K562 (cell line): ENCODE data around the gene SERINC3. TPM values are rescaled to one million over a fixed set of nuclear protein-coding genes. Genes with fewer than 3 reads are reported as not detected.
A peak's percentile ranks its signal among the peaks of the same experiment; 100 is the strongest.

Experiments
- ATAC-seq: fragments of 200-7000 bp; cut with Tn5 transposase; 3 replicates; pipeline ENCODE4 v1.9.1; 2020; ENCODE audit warnings: moderate library complexity
- BruUV-seq: library from RNA; stranded (reverse); fragments of 400-500 nt; replicated peaks from 2 replicates; lab custom pipeline; 2021; lab: Mats Ljungman, UMichigan
- CTCF ChIA-PET: fragments of 300-600 bp; formaldehyde crosslinking; extraction: SDS; loops from one replicate; lab custom pipeline; 2021; ENCODE audit warnings: low intra/inter-chr PET ratio; lab: Yijun Ruan, JAX
- POLR2A ChIA-PET: fragments of 300-600, 350-650 bp; sonication (Branson Sonifier 250); formaldehyde crosslinking; extraction: SDS; loops from one replicate; lab custom pipeline; 2021; ENCODE audit warnings: antibody characterized with exemption, inconsistent platforms; lab: Yijun Ruan, JAX
- DNase-seq, 4 experiments: peaks; one replicate each; pipeline versions ENCODE4 v3.0.0 to v3.0.0-alpha.2; 2011 to 2018; ENCODE audit warnings: low spot score in 3 of 4, mixed read lengths in 3 of 4; ENCODE audit errors: extremely low read depth in 1 of 4
- FAIRE-seq: peaks from 2 replicates; lab custom pipeline; 2011; peaks lifted over from hg19 to GRCh38; lab: Jason Lieb, UNC
- H2AFZ ChIP-seq: 2 replicates; pipeline ENCODE4 v1.6.0; 2011; ENCODE audit warnings: low read depth, low read length, control low read depth, inconsistent platforms
- H3K27ac ChIP-seq: fragments of 200-600 bp; 3 replicates; pipeline ENCODE4 v1.8.0; 2011; ENCODE audit warnings: low read depth, mild to moderate bottlenecking, control low read depth, inconsistent platforms, low read length, moderate library complexity, mixed read lengths; ENCODE audit errors: extremely low read depth
- H3K27me3 ChIP-seq, 2 experiments: fragments of 300-600 bp in 1 of 2; 2 replicates in 1 of 2; 3 replicates in 1 of 2; pipeline versions ENCODE4 v1.6.0 to v1.8.0; 2011; ENCODE audit warnings: inconsistent platforms in 2 of 2, low read length in 2 of 2, mild to moderate bottlenecking in 1 of 2, mixed read lengths in 1 of 2, moderate library complexity in 1 of 2; ENCODE audit not compliant: control insufficient read depth in 2 of 2, insufficient read depth in 2 of 2
- H3K36me3 ChIP-seq: fragments of 300-600 bp; 3 replicates; pipeline ENCODE4 v1.8.0; 2011; ENCODE audit warnings: mild to moderate bottlenecking, low read length, inconsistent platforms; ENCODE audit not compliant: control insufficient read depth, insufficient read depth
- H3K4me1 ChIP-seq, 2 experiments: fragments of 200-600 bp in 1 of 2; replicated peaks in 1 of 2; 2 replicates in 1 of 2; 3 replicates in 1 of 2; pipeline versions ENCODE4 v1.5.1 to v1.8.0; 2011; ENCODE audit warnings: inconsistent platforms in 2 of 2, low read length in 2 of 2, mild to moderate bottlenecking in 1 of 2, mixed read lengths in 1 of 2, moderate library complexity in 1 of 2; ENCODE audit not compliant: control insufficient read depth in 2 of 2, insufficient read depth in 2 of 2
- H3K4me2 ChIP-seq: 2 replicates; pipeline ENCODE4 v1.6.1; 2011; ENCODE audit warnings: low read length, control low read depth, inconsistent platforms, mixed read lengths; ENCODE audit not compliant: insufficient read depth
- H3K4me3 ChIP-seq: fragments of 200-600 bp; sonication (generic), shearing (Covaris generic); 2 replicates; pipeline ENCODE4 v1.5.1; 2016; ENCODE audit warnings: control low read depth, inconsistent platforms
- H3K79me2 ChIP-seq: fragments of 200-600 bp; 3 replicates; pipeline ENCODE4 v1.8.0; 2011; ENCODE audit warnings: low read length, inconsistent platforms; ENCODE audit not compliant: control insufficient read depth, insufficient read depth
- H3K9ac ChIP-seq, 2 experiments: 2 replicates each; pipeline versions ENCODE4 v1.6.0 to v1.6.1; 2011; ENCODE audit warnings: low read depth in 2 of 2, low read length in 2 of 2, control low read depth in 1 of 2, inconsistent platforms in 1 of 2, mild to moderate bottlenecking in 1 of 2, mixed read lengths in 1 of 2; ENCODE audit not compliant: insufficient read depth in 1 of 2
- H3K9me1 ChIP-seq: one replicate; pipeline ENCODE4 v1.6.0; 2011; ENCODE audit warnings: inconsistent platforms, mild to moderate bottlenecking, low read length, moderate library complexity; ENCODE audit not compliant: control insufficient read depth, insufficient read depth
- H3K9me3 ChIP-seq: replicated peaks from 2 replicates; pipeline ENCODE4 v1.5.1; 2011; ENCODE audit warnings: low read depth, low read length, inconsistent platforms; ENCODE audit not compliant: control insufficient read depth, insufficient read depth
- H4K20me1 ChIP-seq: replicated peaks from 2 replicates; pipeline ENCODE4 v1.6.1; 2011; ENCODE audit warnings: low read length, inconsistent platforms, mixed read lengths; ENCODE audit not compliant: control insufficient read depth, insufficient read depth
- DDX20 ChIP-seq: fragments of 450-650 bp; IDR thresholded peaks from 2 replicates; pipeline ENCODE4 v1.6.1; 2016; ENCODE audit warnings: missing genetic modification characterization, low read depth, mild to moderate bottlenecking, missing compliant biosample characterization, moderate library complexity
- MAFG ChIP-seq: fragments of 450-650 bp; conservative IDR thresholded peaks from 2 replicates; pipeline ENCODE4 v1.6.1; 2016; ENCODE audit warnings: missing genetic modification characterization, missing compliant biosample characterization
- NFXL1 ChIP-seq: fragments of 450-650 bp; formaldehyde crosslinking; IDR thresholded peaks from 2 replicates; pipeline ENCODE4 v1.4.0; 2021; ENCODE audit warnings: mild to moderate bottlenecking
- PPARD ChIP-seq: fragments of 250-450 bp; sonication (Bioruptor Pico); IDR thresholded peaks from 2 replicates; pipeline ENCODE4 v1.8.0; 2022; ENCODE audit warnings: inconsistent platforms, mild to moderate bottlenecking, moderate library complexity
- SIN3A ChIP-seq, 2 experiments: fragments of 150-350 bp in 1 of 2; IDR thresholded peaks; 2 replicates each; pipeline ENCODE4 v1.6.1; 2011 to 2016; ENCODE audit warnings: borderline replicate concordance in 2 of 2, low read depth in 2 of 2, low read length in 2 of 2, mild to moderate bottlenecking in 2 of 2, moderate library complexity in 2 of 2; ENCODE audit not compliant: control insufficient read depth in 1 of 2
- SREBF1 ChIP-seq: fragments of 150-350 bp; IDR thresholded peaks from 2 replicates; pipeline ENCODE4 v1.6.1; 2014; ENCODE audit warnings: antibody characterized with exemption, low read depth, low read length, borderline replicate concordance
- TBL1XR1 ChIP-seq, 2 experiments: IDR thresholded peaks; 2 replicates each; pipeline ENCODE4 v1.6.1; 2012; ENCODE audit warnings: improper control_type of control experiment in 2 of 2, low read length in 2 of 2, mild to moderate bottlenecking in 1 of 2
- ZEB2 ChIP-seq: fragments of 450-650 bp; IDR thresholded peaks from 2 replicates; pipeline ENCODE4 v1.6.1; 2016
- ZNF121 ChIP-seq: sonication (generic); formaldehyde crosslinking; conservative IDR thresholded peaks from 2 replicates; pipeline ENCODE4 v1.8.0; 2022; ENCODE audit warnings: missing genetic modification reagents
- ZNF184 ChIP-seq: sonication (generic); formaldehyde crosslinking; IDR thresholded peaks from 2 replicates; pipeline ENCODE4 v1.5.0; 2020; ENCODE audit warnings: missing genetic modification reagents
- WGBS: fragments of 100-300 bp; shearing (Covaris generic); methylation state at CpG from one replicate; pipeline ENCODE4 v1.1.6; 2016; ENCODE audit warnings: low coverage, mixed read lengths; ENCODE audit not compliant: insufficient coverage; ENCODE audit errors: missing lambda C conversion rate; 5-methylcytosine and 5-hydroxymethylcytosine counted together
- in situ Hi-C: fragments of 300-500 bp; cut with MboI; formaldehyde crosslinking; loops from 4 replicates; pipeline ENCODE4 v1.15.0; 2018; ENCODE audit warnings: inconsistent platforms, mixed read lengths
- intact Hi-C: fragments of 100-400 bp; cut with micrococcal nuclease; formaldehyde crosslinking; loops from 2 replicates; pipeline ENCODE4 v1.14.2; 2022
- polyA plus RNA-seq, 8 experiments: library from polyadenylated mRNA; depleted of rRNA in 4 of 8; stranded (reverse) in 5 of 8; unstranded in 3 of 8; fragments of >200 nt; fragmentation: Nextera tagmentation in 2 of 8; fragmentation: Illumina TruSeq in 1 of 8; extraction: Ambion mirVana in 2 of 8; extraction: Trizol in 1 of 8; gene quantifications; 2 replicates each; pipeline versions ENCODE4 v1.2.1 to v1.2.3, GENCODE V29; 2011 to 2014; ENCODE audit warnings: inconsistent platforms in 1 of 8, missing spikeins in 1 of 8
- total RNA-seq, 7 experiments: library from RNA; depleted of rRNA in 6 of 7; stranded (reverse); fragments of >200 nt in 6 of 7; fragmentation: Illumina TruSeq in 2 of 7; extraction: Trizol in 2 of 7; gene quantifications; 2 replicates each; pipeline versions ENCODE4 v1.2.1 to v1.2.3, GENCODE V29; 2011 to 2021; ENCODE audit warnings: low replicate concordance in 1 of 7
- TF ChIP-seq, protein P1 (sequence below): fragments of 250-450 bp; sonication (Bioruptor Pico); IDR thresholded peaks from 2 replicates; pipeline ENCODE4 v1.8.0; 2021; ENCODE audit warnings: moderate library complexity, mild to moderate bottlenecking, inconsistent platforms
- TF ChIP-seq, protein P2 (sequence below): fragments of 150-350 bp; conservative IDR thresholded peaks from 2 replicates; pipeline ENCODE4 v1.6.1; 2014; ENCODE audit warnings: low read length
- TF ChIP-seq, protein P3 (sequence below): fragments of 250-450 bp; sonication (Bioruptor Pico); IDR thresholded peaks from 2 replicates; pipeline ENCODE4 v1.5.0; 2020; ENCODE audit warnings: mild to moderate bottlenecking
- TF ChIP-seq, protein P4 (sequence below), 2 experiments: IDR thresholded peaks; 2 replicates each; pipeline ENCODE4 v1.6.1; 2011; ENCODE audit warnings: borderline replicate concordance in 1 of 2, control low read depth in 1 of 2, low read depth in 1 of 2, low read length in 1 of 2, mild to moderate bottlenecking in 1 of 2, mixed read lengths in 1 of 2, moderate library complexity in 1 of 2; ENCODE audit not compliant: insufficient read depth in 1 of 2, insufficient read length in 1 of 2, poor library complexity in 1 of 2, severe bottlenecking in 1 of 2; ENCODE audit errors: extremely low read depth in 1 of 2

SERINC3 gene
- total and polyA plus RNA-seq, 9 of the 15 experiments (the other 6 are each of a cell fraction or from before 2014, with no cell fraction given) = 24.7 to 107 (median 48.8) TPM

- ATAC-seq (no peak), DNase-seq (no peak), FAIRE-seq (no peak)
- H3K9ac ChIP-seq = peak overlapping the region; percentile 23 to 82; a peak in 3 of 4 replicates
- H3K27ac ChIP-seq = no peak overlapping the region; the same call in 2 of the 3 replicates
- TF ChIP-seq, protein P1, sequence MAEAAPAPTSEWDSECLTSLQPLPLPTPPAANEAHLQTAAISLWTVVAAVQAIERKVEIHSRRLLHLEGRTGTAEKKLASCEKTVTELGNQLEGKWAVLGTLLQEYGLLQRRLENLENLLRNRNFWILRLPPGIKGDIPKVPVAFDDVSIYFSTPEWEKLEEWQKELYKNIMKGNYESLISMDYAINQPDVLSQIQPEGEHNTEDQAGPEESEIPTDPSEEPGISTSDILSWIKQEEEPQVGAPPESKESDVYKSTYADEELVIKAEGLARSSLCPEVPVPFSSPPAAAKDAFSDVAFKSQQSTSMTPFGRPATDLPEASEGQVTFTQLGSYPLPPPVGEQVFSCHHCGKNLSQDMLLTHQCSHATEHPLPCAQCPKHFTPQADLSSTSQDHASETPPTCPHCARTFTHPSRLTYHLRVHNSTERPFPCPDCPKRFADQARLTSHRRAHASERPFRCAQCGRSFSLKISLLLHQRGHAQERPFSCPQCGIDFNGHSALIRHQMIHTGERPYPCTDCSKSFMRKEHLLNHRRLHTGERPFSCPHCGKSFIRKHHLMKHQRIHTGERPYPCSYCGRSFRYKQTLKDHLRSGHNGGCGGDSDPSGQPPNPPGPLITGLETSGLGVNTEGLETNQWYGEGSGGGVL (CRISPR knock-in tag) = no peak
- TF ChIP-seq TBL1XR1 (IDR thresholded peaks at IDR 0.05; ENCODE audit: low read length in 2 of 2) (no peak), ZEB2 (no peak), SIN3A (IDR thresholded peaks at IDR 0.05; ENCODE audit: borderline replicate concordance in 2 of 2, control insufficient read depth in 1 of 2, low read depth in 2 of 2, low read length in 2 of 2) (no peak), ZNF184 (no peak), ZNF121 (no peak), PPARD (CRISPR knock-in tag) (no peak), DDX20 (tag) (no peak), NFXL1 (CRISPR knock-in tag) (no peak), MAFG (tag) (no peak), SREBF1 (no peak)
- TF ChIP-seq, protein P2, sequence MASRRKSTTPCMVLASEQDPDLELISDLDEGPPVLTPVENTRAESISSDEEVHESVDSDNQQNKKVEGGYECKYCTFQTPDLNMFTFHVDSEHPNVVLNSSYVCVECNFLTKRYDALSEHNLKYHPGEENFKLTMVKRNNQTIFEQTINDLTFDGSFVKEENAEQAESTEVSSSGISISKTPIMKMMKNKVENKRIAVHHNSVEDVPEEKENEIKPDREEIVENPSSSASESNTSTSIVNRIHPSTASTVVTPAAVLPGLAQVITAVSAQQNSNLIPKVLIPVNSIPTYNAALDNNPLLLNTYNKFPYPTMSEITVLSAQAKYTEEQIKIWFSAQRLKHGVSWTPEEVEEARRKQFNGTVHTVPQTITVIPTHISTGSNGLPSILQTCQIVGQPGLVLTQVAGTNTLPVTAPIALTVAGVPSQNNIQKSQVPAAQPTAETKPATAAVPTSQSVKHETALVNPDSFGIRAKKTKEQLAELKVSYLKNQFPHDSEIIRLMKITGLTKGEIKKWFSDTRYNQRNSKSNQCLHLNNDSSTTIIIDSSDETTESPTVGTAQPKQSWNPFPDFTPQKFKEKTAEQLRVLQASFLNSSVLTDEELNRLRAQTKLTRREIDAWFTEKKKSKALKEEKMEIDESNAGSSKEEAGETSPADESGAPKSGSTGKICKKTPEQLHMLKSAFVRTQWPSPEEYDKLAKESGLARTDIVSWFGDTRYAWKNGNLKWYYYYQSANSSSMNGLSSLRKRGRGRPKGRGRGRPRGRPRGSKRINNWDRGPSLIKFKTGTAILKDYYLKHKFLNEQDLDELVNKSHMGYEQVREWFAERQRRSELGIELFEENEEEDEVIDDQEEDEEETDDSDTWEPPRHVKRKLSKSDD = no peak
- TF ChIP-seq, protein P3, sequence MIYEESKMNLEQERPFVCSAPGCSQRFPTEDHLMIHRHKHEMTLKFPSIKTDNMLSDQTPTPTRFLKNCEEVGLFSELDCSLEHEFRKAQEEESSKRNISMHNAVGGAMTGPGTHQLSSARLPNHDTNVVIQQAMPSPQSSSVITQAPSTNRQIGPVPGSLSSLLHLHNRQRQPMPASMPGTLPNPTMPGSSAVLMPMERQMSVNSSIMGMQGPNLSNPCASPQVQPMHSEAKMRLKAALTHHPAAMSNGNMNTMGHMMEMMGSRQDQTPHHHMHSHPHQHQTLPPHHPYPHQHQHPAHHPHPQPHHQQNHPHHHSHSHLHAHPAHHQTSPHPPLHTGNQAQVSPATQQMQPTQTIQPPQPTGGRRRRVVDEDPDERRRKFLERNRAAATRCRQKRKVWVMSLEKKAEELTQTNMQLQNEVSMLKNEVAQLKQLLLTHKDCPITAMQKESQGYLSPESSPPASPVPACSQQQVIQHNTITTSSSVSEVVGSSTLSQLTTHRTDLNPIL (CRISPR knock-in tag) = no peak
- TF ChIP-seq, protein P4, sequence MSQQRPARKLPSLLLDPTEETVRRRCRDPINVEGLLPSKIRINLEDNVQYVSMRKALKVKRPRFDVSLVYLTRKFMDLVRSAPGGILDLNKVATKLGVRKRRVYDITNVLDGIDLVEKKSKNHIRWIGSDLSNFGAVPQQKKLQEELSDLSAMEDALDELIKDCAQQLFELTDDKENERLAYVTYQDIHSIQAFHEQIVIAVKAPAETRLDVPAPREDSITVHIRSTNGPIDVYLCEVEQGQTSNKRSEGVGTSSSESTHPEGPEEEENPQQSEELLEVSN (IDR thresholded peaks at IDR 0.05; ENCODE audit: borderline replicate concordance in 1 of 2, extremely low read depth in 1 of 2, insufficient read depth in 1 of 2, insufficient read length in 1 of 2, low read depth in 1 of 2, low read length in 1 of 2, poor library complexity in 1 of 2, severe bottlenecking in 1 of 2) = no peak
- H3K27me3 ChIP-seq = no peaks in the 10 kb centered on the region
- WGBS = 23% methylated on average over 3 of the region's 3 CpGs
- in situ Hi-C loops (no loop called here), intact Hi-C loops (loop anchor here (5.0 kb wide), 1 partner anchor 91 kb away; no protein-coding TSS in a partner anchor)
- CTCF ChIA-PET = interaction anchor here (1.3 kb wide), 1 partner anchor 89 kb away, joined by 3 read pairs; no protein-coding TSS in a partner anchor
- peaks cover 11 to 46% of the 10 kb centered on the region in 2 experiments for H3K4me1 ChIP-seq
- peaks cover 6% of the 10 kb centered on the region; the same call in 2 of the 3 replicates for H3K36me3 ChIP-seq
- H3K9me1 ChIP-seq = peaks cover 4% of the 10 kb centered on the region
- no TSS peak for BruUV-seq
- H4K20me1 ChIP-seq = peaks cover 12% of the 10 kb centered on the region; the same call in 1 of the 2 replicates
- peak overlapping the region; percentile 61 for H3K4me3 ChIP-seq
- H3K4me2 ChIP-seq = peak overlapping the region; percentile 83
- POLR2A ChIA-PET = interaction anchor here (0.6 to 1.5 kb wide), 7 partner anchors 10 to 1602 kb away, joined by 3 to 7 read pairs (median 4); no protein-coding TSS in a partner anchor
- peaks cover 58% of the 10 kb centered on the region for H3K79me2 ChIP-seq
- H2AFZ ChIP-seq = no peak overlapping the region
- no peaks in the 10 kb centered on the region for H3K9me3 ChIP-seq
These were observed 989 bp downstream of the SERINC3 start for GRCh38 chr20:44520881-44521280.
